Fibroblast of villous mesenchyme (primary cell): ENCODE data around the gene LTB. TPM values are rescaled to one million over a fixed set of nuclear protein-coding genes. Genes with fewer than 3 reads are reported as not detected.

Experiments
- DNase-seq: peaks from one replicate; pipeline ENCODE4 v3.0.0-alpha.2; 2010; ENCODE audit warnings: low read depth
- H3K4me3 ChIP-seq: 2 replicates; pipeline ENCODE4 v1.5.1; 2011; ENCODE audit warnings: low read depth, mild to moderate bottlenecking, low read length
- total RNA-seq: library from RNA; depleted of rRNA; stranded (reverse); fragments of >200 nt; gene quantifications from 2 replicates; pipeline ENCODE4 v1.2.3, GENCODE V29; 2012
- TF ChIP-seq, protein P1 (sequence below): IDR thresholded peaks from 2 replicates; pipeline ENCODE4 v1.5.1; 2012; ENCODE audit warnings: low read depth, mild to moderate bottlenecking, low read length; ENCODE audit not compliant: insufficient read depth

Gene LTB
- total RNA-seq, 1 donor, result not detected

DNA sequence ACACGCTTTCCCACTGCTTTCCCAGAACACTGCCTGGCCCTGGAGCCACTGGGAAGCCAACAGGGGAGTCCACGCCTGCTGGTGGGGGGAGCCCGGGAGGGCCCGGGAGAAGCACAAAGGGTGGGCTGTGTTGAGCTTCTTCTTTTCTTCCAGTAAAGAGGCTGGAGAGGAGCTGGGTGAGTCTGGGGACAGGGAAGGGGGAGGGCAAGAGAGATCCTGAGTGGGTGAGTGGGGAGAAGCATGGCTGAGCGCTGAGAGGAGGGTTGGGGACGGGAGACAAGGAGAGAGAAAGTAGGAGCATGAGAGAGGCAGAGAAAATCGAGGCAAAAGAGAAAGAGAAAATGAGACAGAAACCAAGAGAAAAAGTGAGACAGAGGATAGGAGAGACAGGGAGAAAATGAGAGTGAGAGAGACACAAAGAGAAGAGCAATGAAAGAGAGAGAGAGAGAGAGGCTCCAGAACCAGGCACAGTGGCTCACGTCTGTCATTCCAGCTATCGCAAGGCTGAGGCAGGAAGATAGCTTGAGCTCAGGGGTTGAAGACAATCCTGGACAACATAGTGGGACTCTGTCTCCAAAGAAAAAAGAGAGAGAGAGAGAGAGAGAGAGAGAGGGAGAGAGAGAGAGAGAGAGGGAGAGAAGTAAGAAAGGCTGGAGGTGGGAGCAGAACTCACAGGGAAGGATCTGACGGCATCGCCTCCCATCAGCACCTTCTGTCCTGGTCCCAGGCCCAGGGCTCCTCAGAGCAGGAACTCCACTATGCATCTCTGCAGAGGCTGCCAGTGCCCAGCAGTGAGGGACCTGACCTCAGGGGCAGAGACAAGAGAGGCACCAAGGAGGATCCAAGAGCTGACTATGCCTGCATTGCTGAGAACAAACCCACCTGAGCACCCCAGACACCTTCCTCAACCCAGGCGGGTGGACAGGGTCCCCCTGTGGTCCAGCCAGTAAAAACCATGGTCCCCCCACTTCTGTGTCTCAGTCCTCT, 5.9 kb upstream of the LTB start:
- TF ChIP-seq, protein P1, sequence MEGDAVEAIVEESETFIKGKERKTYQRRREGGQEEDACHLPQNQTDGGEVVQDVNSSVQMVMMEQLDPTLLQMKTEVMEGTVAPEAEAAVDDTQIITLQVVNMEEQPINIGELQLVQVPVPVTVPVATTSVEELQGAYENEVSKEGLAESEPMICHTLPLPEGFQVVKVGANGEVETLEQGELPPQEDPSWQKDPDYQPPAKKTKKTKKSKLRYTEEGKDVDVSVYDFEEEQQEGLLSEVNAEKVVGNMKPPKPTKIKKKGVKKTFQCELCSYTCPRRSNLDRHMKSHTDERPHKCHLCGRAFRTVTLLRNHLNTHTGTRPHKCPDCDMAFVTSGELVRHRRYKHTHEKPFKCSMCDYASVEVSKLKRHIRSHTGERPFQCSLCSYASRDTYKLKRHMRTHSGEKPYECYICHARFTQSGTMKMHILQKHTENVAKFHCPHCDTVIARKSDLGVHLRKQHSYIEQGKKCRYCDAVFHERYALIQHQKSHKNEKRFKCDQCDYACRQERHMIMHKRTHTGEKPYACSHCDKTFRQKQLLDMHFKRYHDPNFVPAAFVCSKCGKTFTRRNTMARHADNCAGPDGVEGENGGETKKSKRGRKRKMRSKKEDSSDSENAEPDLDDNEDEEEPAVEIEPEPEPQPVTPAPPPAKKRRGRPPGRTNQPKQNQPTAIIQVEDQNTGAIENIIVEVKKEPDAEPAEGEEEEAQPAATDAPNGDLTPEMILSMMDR, result no peak
- H3K4me3 ChIP-seq, result no peak overlapping the region
- no peak for DNase-seq

DNA sequence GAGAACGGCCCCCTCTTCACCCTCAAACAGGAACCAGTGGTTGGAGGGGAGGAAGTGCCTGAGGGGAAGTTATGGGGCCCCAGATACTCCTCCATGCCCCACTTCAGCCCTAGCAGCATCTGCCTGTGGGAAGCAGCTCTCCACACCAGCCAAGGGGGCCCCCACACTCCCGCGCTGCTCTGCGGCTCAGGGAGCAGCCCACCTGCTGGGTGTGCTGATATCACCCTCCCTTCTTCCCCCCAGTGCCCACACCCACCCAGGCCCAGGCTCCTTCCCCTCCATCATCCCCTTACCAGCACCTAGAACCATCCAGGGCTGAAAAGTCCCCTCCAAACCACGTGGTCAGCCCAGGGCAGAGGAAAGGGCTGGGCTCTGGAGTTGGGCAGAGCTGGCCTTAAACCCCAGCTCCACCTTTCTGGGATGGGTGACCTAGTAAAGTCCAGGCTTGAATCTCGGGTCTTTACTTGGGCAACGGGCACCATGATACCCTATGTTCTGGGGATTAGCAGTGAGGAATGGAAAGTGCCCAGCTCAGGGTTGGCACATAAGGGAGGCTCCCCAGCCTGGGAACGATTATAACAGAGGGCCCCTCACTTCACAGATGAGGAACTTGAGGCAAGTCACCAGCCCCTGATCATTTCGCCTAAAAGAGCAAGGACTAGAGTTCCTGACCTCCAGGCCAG, 4.5 kb upstream of the LTB start:
- H3K4me3 ChIP-seq, result no peak overlapping the region
- TF ChIP-seq, protein P1, result no peak
- DNase-seq, result no peak

DNA sequence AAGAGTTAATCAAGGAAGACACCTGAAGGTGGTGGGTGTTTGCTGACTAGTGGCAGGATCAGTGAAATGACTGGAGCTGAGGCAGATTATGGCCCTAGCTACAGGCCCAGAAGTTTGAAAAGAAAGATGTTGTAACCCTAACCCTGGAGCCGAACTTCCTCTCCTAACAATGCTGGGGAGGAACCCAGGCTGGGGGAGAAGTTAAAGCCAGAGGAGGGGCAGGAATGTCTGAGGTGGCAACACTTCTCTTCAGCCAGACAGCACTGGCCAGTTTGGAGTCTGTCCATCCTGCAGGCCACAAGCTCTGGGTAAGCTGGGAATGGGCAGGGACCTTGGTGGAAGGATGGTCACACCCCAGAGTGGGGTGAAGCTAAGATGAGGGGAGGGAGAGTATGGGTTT, 3.8 kb upstream of the LTB start, which contains the start of gene LST1:
LST1 (plus strand) TSS at position 270 of the 400 bp plus-strand sequence. CDS start 1,023 bp downstream, outside the sequence.
- TF ChIP-seq, protein P1, result no peak
- H3K4me3 ChIP-seq, result no peak within 1 kb of the TSS

DNA sequence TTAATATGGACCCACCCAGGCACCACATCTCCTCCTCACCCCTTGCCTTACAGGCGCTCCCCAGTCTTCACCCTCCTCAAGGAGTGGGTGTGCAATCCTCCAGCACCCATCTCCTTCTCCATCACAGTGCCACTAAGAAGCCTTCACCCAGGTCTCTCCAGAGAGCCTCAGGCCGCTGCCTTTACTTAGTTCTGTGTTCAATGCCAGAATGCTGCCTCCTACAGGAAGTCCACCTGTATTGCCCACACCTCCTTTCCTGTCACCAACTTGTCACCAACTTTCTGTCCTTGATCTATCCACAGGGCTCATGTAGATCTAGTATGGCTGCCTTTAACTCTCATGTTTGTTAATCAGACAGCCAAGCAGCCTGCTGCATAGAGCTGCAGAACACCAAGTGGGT, 3.3 kb upstream of the LTB start:
- TF ChIP-seq, protein P1, result peak; percentile 37
- DNase-seq, result no peak
- H3K4me3 ChIP-seq, result no peak overlapping the region

More for the DNA sequence above, 3.8 kb upstream of the LTB start, which contains the start of gene LST1:
- DNase-seq, result no peak

DNA sequence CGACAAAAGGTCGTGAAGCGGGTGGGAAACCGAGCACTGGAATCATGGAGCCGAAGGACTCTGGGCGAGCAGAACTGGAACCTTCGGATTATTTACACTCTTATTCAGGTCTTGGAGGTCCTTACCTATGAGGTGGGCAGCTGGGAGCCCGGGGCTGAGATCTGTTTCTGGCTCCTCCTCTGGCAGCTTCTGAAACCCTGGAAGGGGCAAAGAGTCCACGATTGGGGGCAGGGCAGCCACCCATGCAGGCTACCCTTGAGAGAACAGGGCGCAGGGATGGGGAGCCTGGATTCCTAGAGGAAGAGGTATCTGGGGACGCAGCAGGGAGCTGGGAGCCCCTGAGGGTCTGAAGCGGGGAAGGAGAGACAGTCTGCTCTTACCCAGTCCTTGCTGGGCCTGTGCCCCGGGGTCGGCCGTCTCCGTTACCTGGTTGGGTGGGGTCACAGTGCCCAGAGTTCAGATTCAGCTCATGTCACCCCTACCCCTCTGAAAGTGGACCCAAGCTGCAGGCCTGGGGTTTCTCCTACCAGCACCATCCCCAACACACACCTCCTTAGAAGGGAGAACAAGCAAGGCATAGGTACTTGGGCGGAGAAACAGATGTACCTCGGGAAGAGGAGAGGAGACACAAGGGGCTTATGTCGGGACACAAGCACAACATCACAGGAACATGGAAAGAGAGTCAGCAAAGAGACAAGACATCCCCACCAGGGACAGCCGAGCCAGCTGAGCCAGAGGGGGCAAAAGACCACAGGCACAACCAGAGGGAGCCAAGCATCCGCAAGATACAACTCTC, 592 bp downstream of the LTB start:
- peak overlapping the region; percentile 88 for H3K4me3 ChIP-seq
- TF ChIP-seq, protein P1, result no peak
- no peak for DNase-seq

DNA sequence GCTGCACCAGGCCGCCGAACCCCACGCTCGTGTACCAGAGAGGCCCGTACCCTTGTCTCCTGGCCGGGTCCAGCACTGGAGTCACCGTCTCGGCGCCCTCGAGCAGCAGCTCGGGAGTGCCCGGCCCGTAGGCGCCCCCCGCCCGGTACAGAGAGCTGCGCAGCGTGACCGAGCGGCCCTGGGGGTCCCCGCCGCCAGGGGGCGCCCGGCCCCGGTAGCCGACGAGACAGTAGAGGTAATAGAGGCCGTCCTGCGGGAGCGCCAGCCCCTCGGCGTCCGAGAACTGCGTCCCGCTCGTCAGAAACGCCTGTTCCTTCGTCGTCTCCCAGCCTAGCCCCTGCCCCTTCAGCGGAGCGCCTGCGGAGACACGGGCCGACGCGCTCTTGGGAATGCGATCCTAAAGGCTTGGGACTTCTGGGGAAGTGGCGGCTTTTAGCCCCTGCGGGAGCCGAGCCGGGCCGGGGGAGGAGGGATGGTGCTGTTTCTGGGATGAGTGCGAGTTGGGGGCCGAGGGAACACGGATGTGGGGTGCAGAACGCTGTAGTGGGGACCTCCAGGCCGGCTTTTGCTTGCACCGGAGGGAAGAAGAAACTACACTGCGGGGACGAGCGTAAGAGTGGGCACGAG, 1.3 kb downstream of the LTB start:
- peak; percentile 81 for DNase-seq
- TF ChIP-seq, protein P1, result peak; percentile 97
- H3K4me3 ChIP-seq, result peak overlapping the region; percentile 88
